ENCODE results near the gene CAPS. TPM values are rescaled to one million over a fixed set of nuclear protein-coding genes. Genes with fewer than 3 reads are reported as not detected.

Gene CAPS
- total RNA-seq, 1 experiment from 2014 or later, result 2.3 TPM

GRCh38 chr19:5889288-5889971 lies 24.6 kb upstream of the CAPS start:
- H3K27ac Mint-ChIP-seq, result no peak overlapping the region
- no peaks in the 10 kb centered on the region for H3K79me1 ChIP-seq (ENCODE audit: insufficient read depth, low read depth, low read length, poor library complexity, severe bottlenecking)
- H3K4me3 Mint-ChIP-seq, result no peak overlapping the region

More at GRCh38 chr19:5889288-5889971, 24.6 kb upstream of the CAPS start:
- Histone ChIP-seq H3K14ac (ENCODE audit: insufficient read depth, low read length) (no peak overlapping the region), H2BK120ac (ENCODE audit: low read depth, low read length, poor library complexity, severe bottlenecking) (no peak overlapping the region), H3K4ac (ENCODE audit: low read depth, low read length) (no peak overlapping the region), H3K4me1 (ENCODE audit: insufficient read depth, low read length) (no peaks in the 10 kb centered on the region; the same call in 1 of the 2 replicates), H3K23me2 (ENCODE audit: insufficient read length, low read depth, low read length, poor library complexity, severe bottlenecking) (no peaks in the 10 kb centered on the region), H4K8ac (replicated peaks; ENCODE audit: insufficient read length, low read depth, low read length) (no peak overlapping the region), H4K20me1 (ENCODE audit: control insufficient read depth, insufficient read depth, insufficient read length) (no peaks in the 10 kb centered on the region), H3K9ac (ENCODE audit: extremely low read depth, insufficient read length, low read length) (no peak overlapping the region), H2BK20ac (ENCODE audit: low read depth, low read length, poor library complexity, severe bottlenecking) (no peak overlapping the region), H2AK5ac (ENCODE audit: insufficient read length, low read length) (no peak overlapping the region), H3K27ac (ENCODE audit: insufficient read length, low read depth, low read length) (no peak overlapping the region), H4K91ac (ENCODE audit: insufficient read length, low read depth, low read length) (no peak overlapping the region), H3K79me2 (ENCODE audit: insufficient read depth, low read length) (no peaks in the 10 kb centered on the region), H2BK5ac (ENCODE audit: insufficient read length, low read length) (no peak overlapping the region), H4K5ac (ENCODE audit: insufficient read length, low read depth, low read length) (no peak overlapping the region), H3K56ac (ENCODE audit: insufficient read length, low read depth, low read length) (no peak overlapping the region), H3K27me3 (ENCODE audit: insufficient read depth, low read length) (no peaks in the 10 kb centered on the region), H2BK12ac (ENCODE audit: insufficient read length, low read depth, low read length) (no peak overlapping the region), H2BK15ac (ENCODE audit: low read depth, low read length) (no peak overlapping the region; the same call in 1 of the 2 replicates), H3K4me2 (ENCODE audit: insufficient read depth, insufficient read length, low read length) (no peak overlapping the region), H3K9me3 (ENCODE audit: control insufficient read depth, low read depth, low read length) (no peaks in the 10 kb centered on the region), H3K18ac (ENCODE audit: insufficient read length, low read depth, low read length) (no peak overlapping the region), H3T11ph (ENCODE audit: low read length) (no peak overlapping the region), H3K23ac (ENCODE audit: insufficient read length, low read depth, low read length) (no peak overlapping the region), H2AFZ (ENCODE audit: low read length) (no peak overlapping the region)
- TF ChIP-seq CTCF (conservative IDR thresholded peaks at IDR 0.05), result no peak
- no peaks in the 10 kb centered on the region for H3K36me3 Mint-ChIP-seq (ENCODE audit: insufficient read depth in 1 of 3, low read depth in 3 of 3)
- no CpG with 5 or more reads among the region's 17 CpGs for WGBS (ENCODE audit: extremely low coverage, insufficient read length, low lambda C conversion rate)
- H3K27me3 Mint-ChIP-seq (ENCODE audit: low read depth), result peaks cover 39% of the 10 kb centered on the region
- DNase-seq, result no peak
- peaks cover 10 to 15% of the 10 kb centered on the region in 2 experiments for H3K4me1 Mint-ChIP-seq
- no peaks in the 10 kb centered on the region for H3K9me3 Mint-ChIP-seq
